K562 (cell line): Measurements from ENCODE around the gene OR2V2. TPM values are rescaled to one million over a fixed set of nuclear protein-coding genes. Genes with fewer than 3 reads are reported as not detected.
A peak's percentile ranks its signal among the peaks of the same experiment; 100 is the strongest.
"Not testable (repeated sequence)": the region's sequence is repeated elsewhere in the genome, so short reads cannot be mapped to it uniquely, and the experiment has no call there.

Experiments used
- ATAC-seq: fragments of 200-7000 bp; cut with Tn5 transposase; 3 replicates; pipeline ENCODE4 v1.9.1; 2020; ENCODE audit warnings: moderate library complexity
- BruUV-seq: library from RNA; stranded (reverse); fragments of 400-500 nt; replicated peaks from 2 replicates; lab custom pipeline; 2021; lab: Mats Ljungman, UMichigan
- CTCF ChIA-PET: fragments of 300-600 bp; formaldehyde crosslinking; extraction: SDS; loops from one replicate; lab custom pipeline; 2021; ENCODE audit warnings: low intra/inter-chr PET ratio; lab: Yijun Ruan, JAX
- POLR2A ChIA-PET: fragments of 300-600, 350-650 bp; sonication (Branson Sonifier 250); formaldehyde crosslinking; extraction: SDS; loops from one replicate; lab custom pipeline; 2021; ENCODE audit warnings: antibody characterized with exemption, inconsistent platforms; lab: Yijun Ruan, JAX
- DNase-seq, 4 experiments: peaks; one replicate each; pipeline versions ENCODE4 v3.0.0 to v3.0.0-alpha.2; 2011 to 2018; ENCODE audit warnings: low spot score in 3 of 4, mixed read lengths in 3 of 4; ENCODE audit errors: extremely low read depth in 1 of 4
- FAIRE-seq: peaks from 2 replicates; lab custom pipeline; 2011; peaks lifted over from hg19 to GRCh38; lab: Jason Lieb, UNC
- H2AFZ ChIP-seq: 2 replicates; pipeline ENCODE4 v1.6.0; 2011; ENCODE audit warnings: low read depth, low read length, control low read depth, inconsistent platforms
- H3K27ac ChIP-seq: fragments of 200-600 bp; 3 replicates; pipeline ENCODE4 v1.8.0; 2011; ENCODE audit warnings: low read depth, mild to moderate bottlenecking, control low read depth, inconsistent platforms, low read length, moderate library complexity, mixed read lengths; ENCODE audit errors: extremely low read depth
- H3K27me3 ChIP-seq, 2 experiments: fragments of 300-600 bp in 1 of 2; 2 replicates in 1 of 2; 3 replicates in 1 of 2; pipeline versions ENCODE4 v1.6.0 to v1.8.0; 2011; ENCODE audit warnings: inconsistent platforms in 2 of 2, low read length in 2 of 2, mild to moderate bottlenecking in 1 of 2, mixed read lengths in 1 of 2, moderate library complexity in 1 of 2; ENCODE audit not compliant: control insufficient read depth in 2 of 2, insufficient read depth in 2 of 2
- H3K36me3 ChIP-seq: fragments of 300-600 bp; 3 replicates; pipeline ENCODE4 v1.8.0; 2011; ENCODE audit warnings: mild to moderate bottlenecking, low read length, inconsistent platforms; ENCODE audit not compliant: control insufficient read depth, insufficient read depth
- H3K4me1 ChIP-seq, 2 experiments: fragments of 200-600 bp in 1 of 2; replicated peaks in 1 of 2; 2 replicates in 1 of 2; 3 replicates in 1 of 2; pipeline versions ENCODE4 v1.5.1 to v1.8.0; 2011; ENCODE audit warnings: inconsistent platforms in 2 of 2, low read length in 2 of 2, mild to moderate bottlenecking in 1 of 2, mixed read lengths in 1 of 2, moderate library complexity in 1 of 2; ENCODE audit not compliant: control insufficient read depth in 2 of 2, insufficient read depth in 2 of 2
- H3K4me2 ChIP-seq: 2 replicates; pipeline ENCODE4 v1.6.1; 2011; ENCODE audit warnings: low read length, control low read depth, inconsistent platforms, mixed read lengths; ENCODE audit not compliant: insufficient read depth
- H3K4me3 ChIP-seq: fragments of 200-600 bp; sonication (generic), shearing (Covaris generic); 2 replicates; pipeline ENCODE4 v1.5.1; 2016; ENCODE audit warnings: control low read depth, inconsistent platforms
- H3K79me2 ChIP-seq: fragments of 200-600 bp; 3 replicates; pipeline ENCODE4 v1.8.0; 2011; ENCODE audit warnings: low read length, inconsistent platforms; ENCODE audit not compliant: control insufficient read depth, insufficient read depth
- H3K9ac ChIP-seq, 2 experiments: 2 replicates each; pipeline versions ENCODE4 v1.6.0 to v1.6.1; 2011; ENCODE audit warnings: low read depth in 2 of 2, low read length in 2 of 2, control low read depth in 1 of 2, inconsistent platforms in 1 of 2, mild to moderate bottlenecking in 1 of 2, mixed read lengths in 1 of 2; ENCODE audit not compliant: insufficient read depth in 1 of 2
- H3K9me1 ChIP-seq: one replicate; pipeline ENCODE4 v1.6.0; 2011; ENCODE audit warnings: inconsistent platforms, mild to moderate bottlenecking, low read length, moderate library complexity; ENCODE audit not compliant: control insufficient read depth, insufficient read depth
- H3K9me3 ChIP-seq: replicated peaks from 2 replicates; pipeline ENCODE4 v1.5.1; 2011; ENCODE audit warnings: low read depth, low read length, inconsistent platforms; ENCODE audit not compliant: control insufficient read depth, insufficient read depth
- H4K20me1 ChIP-seq: replicated peaks from 2 replicates; pipeline ENCODE4 v1.6.1; 2011; ENCODE audit warnings: low read length, inconsistent platforms, mixed read lengths; ENCODE audit not compliant: control insufficient read depth, insufficient read depth
- CBFA2T3 ChIP-seq: fragments of 450-650 bp; IDR thresholded peaks from 2 replicates; pipeline ENCODE4 v1.6.1; 2017
- CREM ChIP-seq: IDR thresholded peaks from 2 replicates; pipeline ENCODE4 v1.6.1; 2014; ENCODE audit warnings: antibody characterized with exemption, low read depth
- CSDE1 ChIP-seq, 2 experiments: fragments of 450-650 bp; IDR thresholded peaks; 2 replicates each; pipeline ENCODE4 v1.6.1; 2016; ENCODE audit warnings: mild to moderate bottlenecking in 1 of 2
- EP400 ChIP-seq: fragments of 450-650 bp; IDR thresholded peaks from 2 replicates; pipeline ENCODE4 v1.6.1; 2017; ENCODE audit warnings: antibody characterized with exemption, mild to moderate bottlenecking, moderate library complexity
- HDAC2 ChIP-seq: fragments of 450-650 bp; IDR thresholded peaks from 2 replicates; pipeline ENCODE4 v1.6.1; 2016; ENCODE audit warnings: mild to moderate bottlenecking
- HDAC3 ChIP-seq: fragments of 450-650 bp; IDR thresholded peaks from 2 replicates; pipeline ENCODE4 v1.6.1; 2018; ENCODE audit warnings: borderline replicate concordance, mild to moderate bottlenecking, moderate library complexity; ENCODE audit not compliant: partially characterized antibody
- MEF2D ChIP-seq: conservative IDR thresholded peaks from 2 replicates; pipeline ENCODE4 v1.6.1; 2016; ENCODE audit warnings: low read depth, missing genetic modification characterization, missing compliant biosample characterization
- ZBTB17 ChIP-seq: fragments of 450-650 bp; formaldehyde crosslinking; IDR thresholded peaks from 2 replicates; pipeline ENCODE4 v1.4.0; 2020; ENCODE audit warnings: mild to moderate bottlenecking
- WGBS: fragments of 100-300 bp; shearing (Covaris generic); methylation state at CpG from one replicate; pipeline ENCODE4 v1.1.6; 2016; ENCODE audit warnings: low coverage, mixed read lengths; ENCODE audit not compliant: insufficient coverage; ENCODE audit errors: missing lambda C conversion rate; 5-methylcytosine and 5-hydroxymethylcytosine counted together
- in situ Hi-C: fragments of 300-500 bp; cut with MboI; formaldehyde crosslinking; loops from 4 replicates; pipeline ENCODE4 v1.15.0; 2018; ENCODE audit warnings: inconsistent platforms, mixed read lengths
- intact Hi-C: fragments of 100-400 bp; cut with micrococcal nuclease; formaldehyde crosslinking; loops from 2 replicates; pipeline ENCODE4 v1.14.2; 2022
- polyA plus RNA-seq, 8 experiments: library from polyadenylated mRNA; depleted of rRNA in 4 of 8; stranded (reverse) in 5 of 8; unstranded in 3 of 8; fragments of >200 nt; fragmentation: Nextera tagmentation in 2 of 8; fragmentation: Illumina TruSeq in 1 of 8; extraction: Ambion mirVana in 2 of 8; extraction: Trizol in 1 of 8; gene quantifications; 2 replicates each; pipeline versions ENCODE4 v1.2.1 to v1.2.3, GENCODE V29; 2011 to 2014; ENCODE audit warnings: inconsistent platforms in 1 of 8, missing spikeins in 1 of 8
- total RNA-seq, 7 experiments: library from RNA; depleted of rRNA in 6 of 7; stranded (reverse); fragments of >200 nt in 6 of 7; fragmentation: Illumina TruSeq in 2 of 7; extraction: Trizol in 2 of 7; gene quantifications; 2 replicates each; pipeline versions ENCODE4 v1.2.1 to v1.2.3, GENCODE V29; 2011 to 2021; ENCODE audit warnings: low replicate concordance in 1 of 7
- TF ChIP-seq, protein P1 (sequence below): fragments of 450-650 bp; IDR thresholded peaks from 2 replicates; pipeline ENCODE4 v1.6.1; 2014; ENCODE audit warnings: low read depth, mild to moderate bottlenecking, moderate library complexity, borderline replicate concordance
- TF ChIP-seq, protein P2 (sequence below): sonication (generic); formaldehyde crosslinking; IDR thresholded peaks from 2 replicates; pipeline ENCODE4 v1.9.0; 2022; ENCODE audit warnings: mild to moderate bottlenecking, missing genetic modification reagents

OR2V2 gene
- total and polyA plus RNA-seq, 9 of the 15 experiments (the other 6 are each of a cell fraction or from before 2014, with no cell fraction given), result 0.01 TPM; not detected in 8

DNA sequence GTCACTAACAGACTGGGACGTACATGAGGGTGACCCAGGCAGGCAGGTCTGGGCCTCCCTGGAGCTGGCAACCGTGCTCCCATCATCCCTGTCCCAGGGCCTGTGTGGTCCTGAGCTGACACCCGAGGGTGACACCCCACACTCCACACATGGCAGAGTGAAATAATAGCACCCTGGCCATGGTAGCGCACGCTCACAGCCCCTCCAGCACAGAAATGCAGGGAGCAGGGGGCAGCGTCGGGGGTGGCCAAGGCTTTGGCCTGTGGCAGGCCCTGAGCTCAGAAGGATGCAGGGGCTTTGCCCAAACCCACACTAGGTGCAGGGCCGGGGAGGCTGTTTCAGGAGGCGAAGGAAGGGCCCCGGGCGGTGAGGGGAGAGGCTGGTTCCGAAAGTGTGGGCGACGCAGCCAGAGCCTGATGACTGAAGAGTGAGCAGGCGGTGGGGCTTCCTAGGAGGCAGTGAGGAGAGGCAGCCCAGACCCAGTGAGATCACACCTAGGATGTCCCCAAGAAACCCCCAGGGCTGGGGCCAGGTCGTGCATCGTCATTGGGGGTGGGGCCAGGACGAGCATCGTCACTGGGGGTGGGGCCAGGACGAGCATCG is 12.9 kb downstream of the OR2V2 start (continued):
- TF ChIP-seq, protein P1, sequence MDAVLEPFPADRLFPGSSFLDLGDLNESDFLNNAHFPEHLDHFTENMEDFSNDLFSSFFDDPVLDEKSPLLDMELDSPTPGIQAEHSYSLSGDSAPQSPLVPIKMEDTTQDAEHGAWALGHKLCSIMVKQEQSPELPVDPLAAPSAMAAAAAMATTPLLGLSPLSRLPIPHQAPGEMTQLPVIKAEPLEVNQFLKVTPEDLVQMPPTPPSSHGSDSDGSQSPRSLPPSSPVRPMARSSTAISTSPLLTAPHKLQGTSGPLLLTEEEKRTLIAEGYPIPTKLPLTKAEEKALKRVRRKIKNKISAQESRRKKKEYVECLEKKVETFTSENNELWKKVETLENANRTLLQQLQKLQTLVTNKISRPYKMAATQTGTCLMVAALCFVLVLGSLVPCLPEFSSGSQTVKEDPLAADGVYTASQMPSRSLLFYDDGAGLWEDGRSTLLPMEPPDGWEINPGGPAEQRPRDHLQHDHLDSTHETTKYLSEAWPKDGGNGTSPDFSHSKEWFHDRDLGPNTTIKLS, result no peak
- TF ChIP-seq CBFA2T3, result no peak

GRCh38 chr5:181160755-181161533 is 13.6 kb downstream of the OR2V2 start:
- H3K4me3 ChIP-seq, result peak overlapping the region; percentile 19; the same call in 1 of the 2 replicates
- CTCF ChIA-PET, H4K20me1 ChIP-seq, in situ Hi-C loops, H3K79me2 ChIP-seq, FAIRE-seq, H3K36me3 ChIP-seq, H3K9me1 ChIP-seq, H3K27me3 ChIP-seq, BruUV-seq, H3K9me3 ChIP-seq: not testable (repeated sequence)
- peak overlapping the region; percentile 81 to 91 for H3K9ac ChIP-seq
- H2AFZ ChIP-seq, result peak overlapping the region; percentile 100
- peaks cover 41 to 43% of the 10 kb centered on the region in 2 experiments for H3K4me1 ChIP-seq
- peak; percentile 69 to 76 (median 73) for DNase-seq
- ATAC-seq, result peak; percentile 18
- H3K4me2 ChIP-seq, result peak overlapping the region; percentile 85
- POLR2A ChIA-PET, result interaction anchor here (0.6 to 1.2 kb wide), 5 partner anchors 12 to 90 kb away, joined by 3 to 6 read pairs (median 4); partner anchors contain the start of gene TRIM41
- intact Hi-C loops, result loop anchor here (10.0 kb wide), 1 partner anchor 56 kb away; no protein-coding TSS in a partner anchor
- WGBS, result 0% methylated on average over 6 of the region's 48 CpGs
- H3K27ac ChIP-seq, result peak overlapping the region; percentile 87
- peak; percentile 43; the same call in 1 of the 2 replicates for TF ChIP-seq HDAC2
- TF ChIP-seq, protein P2, sequence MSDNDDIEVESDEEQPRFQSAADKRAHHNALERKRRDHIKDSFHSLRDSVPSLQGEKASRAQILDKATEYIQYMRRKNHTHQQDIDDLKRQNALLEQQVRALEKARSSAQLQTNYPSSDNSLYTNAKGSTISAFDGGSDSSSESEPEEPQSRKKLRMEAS (CRISPR knock-in tag), result peak; percentile 69
- TF ChIP-seq ZBTB17 (CRISPR knock-in tag), result peak; percentile 29; the same call in 1 of the 2 replicates
- TF ChIP-seq MEF2D (tag), result 0 out of 2 replicates have a peak, but pooled peaks have one; percentile 8
- peak; percentile 79 for TF ChIP-seq CREM
- peak; percentile 35 for TF ChIP-seq HDAC3
- TF ChIP-seq EP400, result peak; percentile 50
- peak in 1 of 2 experiments; percentile 46; a peak in 1 of 4 replicates for TF ChIP-seq CSDE1 (IDR thresholded peaks at IDR 0.05)
